HG03045 (cell line): ENCODE measurements around the gene FXYD3.
"Not testable (repeated sequence)": the region's sequence is repeated elsewhere in the genome, so short reads cannot be mapped to it uniquely, and the experiment has no call there.

ENCODE experiments used
- ATAC-seq: cut with Tn5 transposase; IDR thresholded peaks from one replicate; pipeline ENCODE4 v1.9.1; 2021; ENCODE audit warnings: mild to moderate bottlenecking, moderate library complexity; ENCODE audit not compliant: unreplicated experiment

FXYD3 gene

GRCh38 chr19:35123573-35123972 lies 8.0 kb downstream of the FXYD3 start:
- no peak for ATAC-seq

GRCh38 chr19:35124098-35125060 lies 8.8 kb downstream of the FXYD3 start:
- ATAC-seq = peak; percentile 59

GRCh38 chr19:35125270-35125717 lies 9.7 kb downstream of the FXYD3 start:
- no peak for ATAC-seq

- no peak for ATAC-seq
Observed at GRCh38 chr19:35125749-35126623, 10.4 kb downstream of the FXYD3 start.

GRCh38 chr19:35126624-35126959 lies 11.0 kb downstream of the FXYD3 start:
- ATAC-seq = no peak

GRCh38 chr19:35127871-35128270 lies 12.2 kb downstream of the FXYD3 start:
- no peak for ATAC-seq

- ATAC-seq = no peak
Observed at GRCh38 chr19:35128398-35129057, 12.9 kb downstream of the FXYD3 start.

GRCh38 chr19:35129724-35130274 lies 14.2 kb downstream of the FXYD3 start:
- ATAC-seq = not testable (repeated sequence)

GRCh38 chr19:35130761-35131720 lies 15.4 kb downstream of the FXYD3 start:
- no peak for ATAC-seq

GRCh38 chr19:35132254-35132653 lies 16.6 kb downstream of the FXYD3 start:
- ATAC-seq = no peak

GRCh38 chr19:35133826-35134225 lies 18.2 kb downstream of the FXYD3 start:
- no peak for ATAC-seq

- no peak for ATAC-seq
Observed at GRCh38 chr19:35134601-35135242, 19.1 kb downstream of the FXYD3 start, which contains the start of gene LGI4. LGI4 (minus strand) TSS chr19:35135059; CDS start chr19:35134680, 379 bp downstream.

- ATAC-seq = no peak
Observed at GRCh38 chr19:35135389-35135909, 19.8 kb downstream of the FXYD3 start.

GRCh38 chr19:35136231-35136630 lies 20.6 kb downstream of the FXYD3 start:
- ATAC-seq = no peak

- ATAC-seq = no peak
Observed at GRCh38 chr19:35136977-35137702, 21.5 kb downstream of the FXYD3 start.

GRCh38 chr19:35138305-35138892 lies 22.8 kb downstream of the FXYD3 start, which contains the start of gene FXYD1:
FXYD1 (plus strand) TSS chr19:35138824; CDS start chr19:35140080, 1,256 bp downstream.
- ATAC-seq = no peak

- no peak for ATAC-seq
Observed at GRCh38 chr19:35140207-35140961, 24.8 kb downstream of the FXYD3 start.
